ENCODE results near the gene SEZ6.

GRCh38 chr17:29021226-29021625 lies 15.4 kb upstream of the SEZ6 start:
- TF ChIP-seq CTCF (IDR thresholded peaks at IDR 0.05): no peak
- no peak for TF ChIP-seq POLR2AphosphoS5 (IDR thresholded peaks at IDR 0.05; ENCODE audit: low read depth, low read length)
- no peak for TF ChIP-seq SIN3A (IDR thresholded peaks at IDR 0.05; ENCODE audit: borderline replicate concordance, insufficient read depth, low read depth, low read length)
- no peak for TF ChIP-seq TCF7L2 (IDR thresholded peaks at IDR 0.05; ENCODE audit: low read depth, low read length)
- TF ChIP-seq REST (IDR thresholded peaks at IDR 0.05; ENCODE audit: insufficient read depth in 1 of 2, low read depth in 2 of 2, low read length in 1 of 2): no peak

Measured in Panc1 (cell line).